ENCODE results near the gene CADM4.

CADM4 gene

GRCh38 chr19:43612374-43612773 lies 27.3 kb downstream of the CADM4 start:
- Histone ChIP-seq H4K12ac (ENCODE audit: low read depth, low read length) (no peak overlapping the region), H3K18ac (ENCODE audit: low read length) (no peak overlapping the region), H3K14ac (ENCODE audit: low read length) (no peak overlapping the region), H2AK5ac (ENCODE audit: low read length) (no peak overlapping the region), H3K9me3 (ENCODE audit: insufficient read depth, low read depth, low read length) (peaks cover 1% of the 10 kb centered on the region), H3K79me2 (ENCODE audit: control insufficient read depth, insufficient read depth, low read length, poor library complexity) (no peaks in the 10 kb centered on the region), H3K4ac (ENCODE audit: low read depth, low read length) (no peak overlapping the region), H2BK12ac (ENCODE audit: low read length) (no peak overlapping the region), H4K91ac (ENCODE audit: low read depth, low read length) (no peak overlapping the region), H3K27ac (ENCODE audit: low read depth, low read length) (no peak overlapping the region), H3K79me1 (ENCODE audit: low read length) (no peaks in the 10 kb centered on the region), H3K9ac (ENCODE audit: low read length) (no peak overlapping the region), H3K27me3 (ENCODE audit: insufficient read depth, low read length) (no peaks in the 10 kb centered on the region), H3K4me1 (ENCODE audit: control insufficient read depth in 1 of 2, insufficient read depth in 2 of 2, low read length in 2 of 2) (no peaks in the 10 kb centered on the region), H2BK120ac (ENCODE audit: insufficient read depth, low read length, poor library complexity) (no peak overlapping the region), H3K36me3 (ENCODE audit: control insufficient read depth in 1 of 2, insufficient read depth in 2 of 2, low read length in 2 of 2) (peaks cover 31 to 43% of the 10 kb centered on the region in 2 experiments), H3K23ac (ENCODE audit: low read length) (no peak overlapping the region), H4K8ac (ENCODE audit: low read depth, low read length) (no peak overlapping the region), H2AFZ (ENCODE audit: insufficient read depth, low read length, poor library complexity) (no peak overlapping the region), H2BK5ac (ENCODE audit: low read depth, low read length, poor library complexity) (no peak overlapping the region), H3K4me2 (ENCODE audit: low read length) (no peak overlapping the region), H3K4me3 (ENCODE audit: low read depth, low read length) (no peak overlapping the region)
- whole genome bisulfite sequencing (ENCODE audit: extremely low coverage, insufficient coverage, insufficient read length), result no CpG with 5 or more reads among the region's 12 CpGs
- DNase-seq, result no peak

DNA sequence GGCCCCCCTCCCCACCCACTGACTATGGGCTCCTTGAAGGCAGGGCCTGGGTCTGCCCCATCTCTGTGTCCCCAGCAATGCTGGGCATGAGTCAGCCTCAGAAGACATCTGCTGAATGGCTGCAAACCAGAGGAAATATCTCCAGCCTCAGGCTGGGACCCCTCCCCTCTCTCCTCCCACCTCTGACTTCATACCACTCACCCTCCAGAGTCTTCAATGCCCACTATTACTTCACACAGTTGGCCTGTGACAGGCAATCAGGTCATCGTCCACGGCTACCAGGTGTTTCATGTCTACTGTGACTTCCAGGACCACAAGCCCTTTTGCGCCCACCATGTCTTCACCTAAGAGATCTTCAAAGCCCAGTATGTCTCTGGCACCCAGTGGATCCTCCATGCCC lies 27.9 kb downstream of the CADM4 start, which contains the start of gene SRRM5:
SRRM5 (plus strand) TSS at position 301 of the 400 bp plus-strand sequence; CDS start at position 335, 34 bp downstream.
- Histone ChIP-seq H3K27ac (ENCODE audit: low read depth, low read length) (no peak within 1 kb of the TSS), H3K79me2 (ENCODE audit: control insufficient read depth, insufficient read depth, low read length, poor library complexity) (no peaks in the 10 kb centered on the region), H4K91ac (ENCODE audit: low read depth, low read length) (no peak within 1 kb of the TSS), H3K4me1 (ENCODE audit: control insufficient read depth in 1 of 2, insufficient read depth in 2 of 2, low read length in 2 of 2) (no peaks in the 10 kb centered on the region), H3K36me3 (ENCODE audit: control insufficient read depth in 1 of 2, insufficient read depth in 2 of 2, low read length in 2 of 2) (peaks cover 33 to 46% of the 10 kb centered on the region in 2 experiments), H2AFZ (ENCODE audit: insufficient read depth, low read length, poor library complexity) (no peak within 1 kb of the TSS), H4K12ac (ENCODE audit: low read depth, low read length) (no peak within 1 kb of the TSS), H3K9me3 (ENCODE audit: insufficient read depth, low read depth, low read length) (peaks cover 1% of the 10 kb centered on the region), H4K8ac (ENCODE audit: low read depth, low read length) (no peak within 1 kb of the TSS), H2BK12ac (ENCODE audit: low read length) (no peak within 1 kb of the TSS), H3K27me3 (ENCODE audit: insufficient read depth, low read length) (no peaks in the 10 kb centered on the region), H3K14ac (ENCODE audit: low read length) (no peak within 1 kb of the TSS), H3K4ac (ENCODE audit: low read depth, low read length) (no peak within 1 kb of the TSS), H2BK5ac (ENCODE audit: low read depth, low read length, poor library complexity) (no peak within 1 kb of the TSS), H3K18ac (ENCODE audit: low read length) (no peak within 1 kb of the TSS), H2AK5ac (ENCODE audit: low read length) (no peak within 1 kb of the TSS), H2BK120ac (ENCODE audit: insufficient read depth, low read length, poor library complexity) (no peak within 1 kb of the TSS), H3K4me2 (ENCODE audit: low read length) (no peak within 1 kb of the TSS), H3K23ac (ENCODE audit: low read length) (no peak within 1 kb of the TSS), H3K9ac (ENCODE audit: low read length) (no peak within 1 kb of the TSS), H3K4me3 (ENCODE audit: low read depth, low read length) (no peak within 1 kb of the TSS), H3K79me1 (ENCODE audit: low read length) (no peaks in the 10 kb centered on the region)
- no CpG with 5 or more reads among the region's 3 CpGs for WGBS (ENCODE audit: extremely low coverage, insufficient coverage, insufficient read length)
- no peak for DNase-seq

DNA sequence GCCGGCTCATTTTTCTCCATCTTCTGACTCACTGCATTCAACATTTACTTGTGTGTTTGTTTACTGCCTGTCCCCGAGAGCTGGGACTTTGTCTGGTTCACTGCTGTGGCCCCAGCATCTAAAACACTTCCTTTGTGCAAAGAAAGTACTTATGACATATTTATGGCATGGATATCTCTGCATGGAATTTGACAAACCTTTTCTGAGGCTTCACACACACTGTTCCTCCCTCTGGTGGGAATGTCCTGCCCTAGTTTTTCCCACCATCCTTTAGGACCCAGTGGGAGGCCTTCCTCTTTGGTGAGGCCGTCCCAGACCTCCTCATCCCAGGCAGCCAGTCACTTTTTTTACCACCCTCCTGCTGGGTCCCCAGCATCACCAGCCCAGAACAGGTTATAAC lies 29.2 kb downstream of the CADM4 start:
- Histone ChIP-seq H2BK12ac (ENCODE audit: low read length) (no peak overlapping the region), H3K79me2 (ENCODE audit: control insufficient read depth, insufficient read depth, low read length, poor library complexity) (no peaks in the 10 kb centered on the region), H4K91ac (ENCODE audit: low read depth, low read length) (no peak overlapping the region), H4K12ac (ENCODE audit: low read depth, low read length) (no peak overlapping the region), H2AFZ (ENCODE audit: insufficient read depth, low read length, poor library complexity) (no peak overlapping the region), H2BK120ac (ENCODE audit: insufficient read depth, low read length, poor library complexity) (no peak overlapping the region), H3K14ac (ENCODE audit: low read length) (no peak overlapping the region), H2AK5ac (ENCODE audit: low read length) (no peak overlapping the region), H3K9ac (ENCODE audit: low read length) (no peak overlapping the region), H3K4me3 (ENCODE audit: low read depth, low read length) (no peak overlapping the region), H3K36me3 (ENCODE audit: control insufficient read depth in 1 of 2, insufficient read depth in 2 of 2, low read length in 2 of 2) (peaks cover 34 to 50% of the 10 kb centered on the region in 2 experiments), H4K8ac (ENCODE audit: low read depth, low read length) (no peak overlapping the region), H3K18ac (ENCODE audit: low read length) (no peak overlapping the region), H3K27me3 (ENCODE audit: insufficient read depth, low read length) (no peaks in the 10 kb centered on the region), H3K4me2 (ENCODE audit: low read length) (no peak overlapping the region), H3K4me1 (ENCODE audit: control insufficient read depth in 1 of 2, insufficient read depth in 2 of 2, low read length in 2 of 2) (no peaks in the 10 kb centered on the region), H3K79me1 (ENCODE audit: low read length) (no peaks in the 10 kb centered on the region), H3K27ac (ENCODE audit: low read depth, low read length) (no peak overlapping the region), H3K9me3 (ENCODE audit: insufficient read depth, low read depth, low read length) (peaks cover 1% of the 10 kb centered on the region), H2BK5ac (ENCODE audit: low read depth, low read length, poor library complexity) (no peak overlapping the region), H3K4ac (ENCODE audit: low read depth, low read length) (no peak overlapping the region), H3K23ac (ENCODE audit: low read length) (no peak overlapping the region)
- WGBS (ENCODE audit: extremely low coverage, insufficient coverage, insufficient read length), result no CpG with 5 or more reads among the region's 3 CpGs
- DNase-seq, result no peak

DNA sequence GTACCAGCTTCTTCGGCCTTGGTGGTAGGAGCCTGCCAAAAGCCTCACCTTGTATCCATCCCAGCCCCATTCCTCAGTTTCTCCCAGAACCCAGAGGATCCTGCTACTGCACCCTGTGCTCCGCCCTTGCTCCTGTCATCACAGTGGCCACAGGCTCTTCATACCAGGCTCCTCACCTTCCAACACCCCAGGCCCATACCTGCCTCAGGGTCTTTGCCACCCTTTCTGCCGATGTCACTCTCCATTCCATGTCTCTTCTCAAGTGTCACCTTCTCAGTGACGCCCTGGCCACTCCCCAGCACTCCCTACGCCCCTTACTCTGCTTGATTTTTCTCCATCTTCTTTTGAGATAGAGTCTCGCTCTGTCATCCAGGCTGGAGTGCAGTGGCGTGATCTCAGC lies 29.8 kb downstream of the CADM4 start:
- no peaks in the 10 kb centered on the region for H3K4me1 ChIP-seq (ENCODE audit: control insufficient read depth in 1 of 2, insufficient read depth in 2 of 2, low read length in 2 of 2)
- no peak overlapping the region for H2BK120ac ChIP-seq (ENCODE audit: insufficient read depth, low read length, poor library complexity)
- H3K36me3 ChIP-seq (ENCODE audit: control insufficient read depth in 1 of 2, insufficient read depth in 2 of 2, low read length in 2 of 2), result peaks cover 34 to 50% of the 10 kb centered on the region in 2 experiments
- no peak overlapping the region for H4K91ac ChIP-seq (ENCODE audit: low read depth, low read length)
- H3K18ac ChIP-seq (ENCODE audit: low read length), result no peak overlapping the region
- H3K9me3 ChIP-seq (ENCODE audit: insufficient read depth, low read depth, low read length), result peaks cover 1% of the 10 kb centered on the region
- no peak overlapping the region for H3K4me2 ChIP-seq (ENCODE audit: low read length)
- H3K4me3 ChIP-seq (ENCODE audit: low read depth, low read length), result no peak overlapping the region
- H2BK5ac ChIP-seq (ENCODE audit: low read depth, low read length, poor library complexity), result no peak overlapping the region
- no peak overlapping the region for H3K23ac ChIP-seq (ENCODE audit: low read length)
- H4K8ac ChIP-seq (ENCODE audit: low read depth, low read length), result no peak overlapping the region
- H2AK5ac ChIP-seq (ENCODE audit: low read length), result no peak overlapping the region
- no peak overlapping the region for H3K14ac ChIP-seq (ENCODE audit: low read length)
- no peak overlapping the region for H3K9ac ChIP-seq (ENCODE audit: low read length)
- H3K27ac ChIP-seq (ENCODE audit: low read depth, low read length), result no peak overlapping the region
- DNase-seq, result no peak
- no peaks in the 10 kb centered on the region for H3K79me2 ChIP-seq (ENCODE audit: control insufficient read depth, insufficient read depth, low read length, poor library complexity)
- H3K4ac ChIP-seq (ENCODE audit: low read depth, low read length), result no peak overlapping the region
- WGBS (ENCODE audit: extremely low coverage, insufficient coverage, insufficient read length), result no CpG with 5 or more reads among the region's 7 CpGs
- no peak overlapping the region for H2BK12ac ChIP-seq (ENCODE audit: low read length)
- H4K12ac ChIP-seq (ENCODE audit: low read depth, low read length), result no peak overlapping the region
- no peaks in the 10 kb centered on the region for H3K79me1 ChIP-seq (ENCODE audit: low read length)
- no peaks in the 10 kb centered on the region for H3K27me3 ChIP-seq (ENCODE audit: insufficient read depth, low read length)
- no peak overlapping the region for H2AFZ ChIP-seq (ENCODE audit: insufficient read depth, low read length, poor library complexity)

All from trophoblast cell (in vitro differentiated cells and primary cell).